Right hindlimb (tissue), 1 donor: ENCODE data around the gene CD3E.

ENCODE experiments used
- DNase-seq: peaks from one replicate; pipeline ENCODE4 v3.0.0-alpha.2; 2018

The CD3E gene

DNA sequence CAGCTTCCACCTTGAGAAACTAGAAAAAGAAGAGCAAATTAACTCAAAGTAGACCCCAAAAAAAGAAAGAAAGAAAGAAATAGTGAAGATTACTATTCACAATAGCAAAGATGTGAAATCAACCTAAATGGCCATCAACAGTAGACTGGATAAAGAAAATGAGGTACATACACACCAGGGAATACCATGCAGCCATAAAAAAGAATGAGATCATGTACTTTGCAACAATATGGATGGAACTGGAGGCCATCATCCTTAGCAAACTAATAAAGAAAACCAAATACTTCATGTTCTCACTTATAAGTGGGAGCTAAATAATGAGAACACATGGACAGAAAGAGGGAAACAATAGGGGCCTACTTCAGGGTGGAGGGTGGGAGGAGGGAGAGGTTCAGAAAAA lies 24.2 kb downstream of the CD3E start:
- DNase-seq, result no peak

DNA sequence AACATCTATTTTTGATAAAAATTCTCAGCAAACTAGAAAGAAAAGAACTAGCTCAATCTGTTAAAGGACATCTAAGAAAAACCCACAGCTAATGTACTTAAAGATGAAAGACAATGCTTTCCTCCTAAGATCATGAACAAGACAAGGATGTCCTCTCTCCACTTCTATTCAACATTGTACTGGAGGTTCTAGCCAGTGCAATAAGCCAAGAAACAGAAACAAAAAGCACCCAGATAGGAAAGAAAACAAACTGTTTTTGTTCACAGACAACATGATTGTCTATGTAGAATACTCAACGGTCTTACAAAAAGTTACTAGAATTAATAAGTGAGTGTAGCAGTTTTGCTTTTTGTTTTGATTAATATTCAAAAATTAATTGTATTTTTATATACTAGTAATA lies 30.2 kb downstream of the CD3E start:
- DNase-seq, result no peak

DNA sequence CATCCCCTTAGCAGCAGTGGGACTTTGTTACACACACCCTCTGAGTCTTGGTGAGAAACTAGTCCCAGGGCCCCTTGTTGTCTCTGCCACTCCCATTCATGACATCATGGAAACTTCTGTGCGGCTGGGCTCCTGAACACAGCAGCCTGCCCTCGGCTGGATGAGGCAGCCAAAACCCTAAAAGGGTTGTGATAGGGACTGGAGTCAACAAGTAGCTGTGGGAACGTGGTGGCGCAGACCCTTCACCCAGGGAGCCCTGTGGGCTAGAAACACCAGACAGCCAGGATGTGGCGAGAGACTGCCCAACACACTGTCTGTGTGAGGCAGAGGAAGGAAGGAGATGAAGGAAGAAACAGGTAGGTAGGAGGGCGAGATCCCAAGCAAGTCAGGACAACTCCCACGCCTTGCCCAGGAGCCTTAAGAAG lies 34.1 kb downstream of the CD3E start:
- no peak for DNase-seq

DNA sequence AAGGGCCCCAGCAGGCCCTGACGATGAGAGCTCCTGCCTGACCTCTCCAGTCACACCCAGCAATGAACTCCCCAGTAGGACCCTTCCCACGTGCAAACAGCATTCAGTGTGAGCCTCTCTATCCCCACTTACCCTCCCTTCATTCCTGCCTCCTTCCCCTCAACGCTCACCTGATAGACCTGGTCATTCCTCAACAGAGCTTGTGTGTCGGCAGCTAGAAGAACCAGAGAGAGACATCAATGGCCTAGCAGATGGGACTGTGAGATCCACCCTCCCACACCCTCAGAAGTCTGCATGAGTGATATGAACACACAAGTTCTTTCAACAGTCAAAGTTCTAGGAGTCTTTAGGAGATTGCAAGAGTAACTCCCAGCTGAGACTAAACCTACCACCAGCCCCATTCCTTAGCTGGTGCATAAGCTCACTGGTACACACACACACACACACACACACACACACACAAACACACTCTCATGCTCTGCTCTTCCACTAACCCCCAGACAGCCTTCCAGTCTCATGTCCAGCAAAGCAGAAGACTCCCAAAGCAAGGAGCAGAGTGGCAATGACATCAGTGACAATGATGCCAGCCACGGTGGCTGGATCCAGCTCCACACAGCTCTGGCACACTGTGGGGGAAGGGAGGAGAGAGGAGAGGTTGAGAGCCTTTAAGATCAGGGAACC lies 34.9 kb downstream of the CD3E start:
- DNase-seq, result no peak

DNA sequence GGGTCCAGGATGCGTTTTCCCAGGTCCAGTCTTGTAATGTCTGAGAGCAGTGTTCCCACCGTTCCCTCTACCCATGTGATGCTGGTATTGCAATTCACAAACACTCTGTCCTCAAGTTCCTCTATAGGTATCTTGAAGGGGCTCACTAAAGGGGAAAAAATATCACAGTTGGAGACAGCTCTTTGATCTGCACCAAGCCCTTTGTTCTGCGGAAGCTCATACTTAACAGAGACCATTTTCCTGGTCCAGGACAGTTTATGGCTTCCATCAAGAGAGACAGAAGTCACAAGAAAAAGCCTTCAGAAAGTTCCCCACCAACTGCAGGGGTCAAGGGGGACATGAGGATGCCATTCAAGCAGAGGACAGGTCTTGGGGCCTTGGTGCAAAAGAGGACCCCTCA lies 35.9 kb downstream of the CD3E start:
- DNase-seq, result no peak

DNA sequence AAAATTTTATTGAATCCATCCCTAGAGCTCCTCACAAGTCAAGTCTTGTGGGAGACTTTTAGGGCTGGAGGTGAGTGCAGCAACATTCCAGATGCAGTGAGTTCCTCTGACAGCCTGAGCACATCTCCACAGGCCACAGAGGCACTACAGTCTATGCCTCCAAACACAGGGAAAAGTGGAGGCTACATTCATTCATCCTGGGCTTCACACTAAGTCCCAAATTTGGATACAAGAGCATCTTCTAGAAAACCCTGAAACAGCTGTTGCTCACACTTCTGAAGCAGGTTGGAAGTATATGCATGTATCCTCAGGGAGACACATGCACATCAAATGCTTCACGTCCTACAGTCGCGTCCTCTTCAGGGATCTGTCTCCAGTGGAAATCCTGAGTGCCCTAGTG lies 36.7 kb downstream of the CD3E start:
- no peak for DNase-seq

DNA sequence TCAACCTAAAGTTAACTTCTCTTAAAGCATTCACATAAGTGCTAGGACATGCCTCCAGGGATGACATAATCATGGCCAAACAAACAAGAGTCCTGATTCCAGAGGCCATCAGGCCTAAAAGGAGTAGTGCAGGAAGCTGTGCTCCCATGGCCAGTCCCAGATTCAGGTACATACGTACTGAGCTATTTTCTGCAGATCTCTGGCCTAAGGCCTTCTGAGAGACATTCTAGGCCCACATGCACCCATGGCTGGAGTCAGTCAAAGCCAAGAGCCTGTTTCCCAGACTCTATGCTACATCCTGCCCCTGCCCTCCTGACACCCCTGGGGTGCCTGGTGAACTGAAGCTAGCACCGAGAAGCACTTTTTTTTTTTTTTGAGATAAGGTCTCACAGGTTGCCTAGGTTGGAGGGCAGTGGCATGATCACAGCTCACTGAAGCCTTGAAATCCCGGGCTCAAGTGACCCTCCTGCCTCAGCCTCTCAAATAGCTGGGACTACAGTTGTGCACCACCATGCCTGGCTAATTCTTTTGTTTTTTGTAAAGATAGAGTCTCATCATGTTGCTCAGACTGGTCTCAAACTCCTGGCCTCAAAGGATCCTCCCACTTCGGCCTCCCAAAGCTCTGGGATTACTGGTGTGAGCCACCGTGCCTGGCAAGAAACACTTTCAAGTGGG lies 37.4 kb downstream of the CD3E start:
- no peak for DNase-seq

DNA sequence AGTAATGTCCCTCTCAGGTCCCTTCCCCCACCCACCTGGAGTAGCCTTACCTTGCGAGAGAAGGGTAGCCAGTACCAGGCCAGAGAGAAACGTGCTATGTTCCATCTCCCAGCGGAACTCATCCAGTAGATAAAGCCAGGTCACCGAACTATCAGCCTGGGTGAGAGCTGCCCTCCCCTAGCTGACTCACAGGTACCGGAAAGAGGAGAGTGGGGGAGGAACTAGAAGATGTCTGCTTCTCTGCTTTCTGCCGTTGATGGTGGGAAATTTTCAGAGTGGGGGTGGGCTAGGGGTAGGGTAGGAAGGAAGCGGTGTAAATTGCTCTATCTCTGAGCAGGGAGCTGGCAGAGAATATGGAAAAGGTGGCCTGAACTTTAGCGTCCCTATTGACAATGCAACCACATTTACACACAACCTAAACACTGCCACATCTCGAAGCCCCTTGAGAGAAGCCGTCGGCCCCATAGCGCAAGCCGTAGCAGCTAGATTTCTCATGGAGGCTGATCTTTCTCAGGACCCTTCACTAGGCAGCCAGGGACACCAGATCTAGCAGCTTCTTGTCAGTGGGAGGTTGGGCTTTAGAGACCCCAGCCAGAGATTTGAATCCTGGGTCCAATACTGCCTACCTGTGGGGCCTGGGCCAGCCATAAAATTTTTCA lies 38.1 kb downstream of the CD3E start, which contains the start of gene CD3D:
CD3D (minus strand) TSS at position 203 of the 659 bp plus-strand sequence; CDS start at position 105, 98 bp downstream.
- no peak for DNase-seq

DNA sequence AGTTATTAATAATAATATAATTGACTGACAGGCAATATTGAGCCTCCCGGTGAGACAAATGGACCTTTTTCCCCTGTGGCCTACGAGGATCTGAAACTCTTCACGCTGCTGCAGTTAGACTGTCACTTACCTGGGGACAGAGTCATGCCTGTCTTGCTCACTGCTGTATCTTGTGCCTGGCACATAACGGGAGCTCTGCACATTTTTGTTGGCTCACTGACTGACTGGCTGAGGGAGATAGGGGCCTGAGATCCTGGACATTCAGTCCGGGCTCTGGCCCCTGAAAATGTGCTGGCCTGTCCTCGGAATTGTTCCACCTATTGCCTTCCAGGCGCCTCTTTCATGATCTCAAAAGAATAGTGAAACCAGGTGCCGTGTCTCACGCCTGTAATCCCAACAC lies 38.7 kb downstream of the CD3E start:
- no peak for DNase-seq

DNA sequence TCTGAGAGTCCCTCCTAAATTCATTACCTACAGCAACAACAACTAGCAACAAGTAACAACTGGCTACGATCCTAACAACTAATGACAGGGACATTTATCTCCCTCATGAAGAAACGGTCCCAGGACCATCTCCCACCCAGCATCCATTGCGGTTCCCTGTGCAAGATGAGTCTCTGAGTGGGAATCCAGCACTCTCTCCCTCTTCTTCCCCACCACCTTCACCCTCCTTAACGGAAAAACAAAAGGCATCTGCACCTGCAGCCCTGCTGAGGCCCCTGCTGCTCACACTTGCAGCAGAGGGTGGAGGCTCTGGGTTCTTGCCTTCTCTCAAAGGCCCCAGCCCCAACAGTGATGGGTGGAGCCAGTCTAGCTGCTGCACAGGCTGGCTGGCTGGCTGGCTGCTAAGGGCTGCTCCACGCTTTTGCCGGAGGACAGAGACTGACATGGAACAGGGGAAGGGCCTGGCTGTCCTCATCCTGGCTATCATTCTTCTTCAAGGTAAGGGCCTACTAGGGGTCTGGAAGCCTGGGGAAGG lies 39.5 kb downstream of the CD3E start, which contains the start of gene CD3G:
CD3G (plus strand) TSS at position 364 of the 535 bp plus-strand sequence; CDS start at position 444, 80 bp downstream.
- no peak for DNase-seq

DNA sequence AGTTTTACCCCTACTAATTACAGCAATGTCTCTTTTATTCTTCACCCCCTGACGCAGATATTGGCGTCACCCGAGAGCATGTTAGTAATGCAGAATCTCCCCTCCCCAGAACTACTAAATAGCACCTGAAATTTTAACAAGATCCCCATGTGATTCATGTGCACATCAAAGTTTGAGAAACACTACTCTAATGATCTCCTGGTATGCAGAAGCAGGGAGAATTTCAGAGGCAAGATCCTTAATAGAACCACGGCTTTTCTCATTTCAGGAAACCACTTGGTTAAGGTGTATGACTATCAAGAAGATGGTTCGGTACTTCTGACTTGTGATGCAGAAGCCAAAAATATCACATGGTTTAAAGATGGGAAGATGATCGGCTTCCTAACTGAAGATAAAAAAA lies 44.9 kb downstream of the CD3E start:
- no peak for DNase-seq

DNA sequence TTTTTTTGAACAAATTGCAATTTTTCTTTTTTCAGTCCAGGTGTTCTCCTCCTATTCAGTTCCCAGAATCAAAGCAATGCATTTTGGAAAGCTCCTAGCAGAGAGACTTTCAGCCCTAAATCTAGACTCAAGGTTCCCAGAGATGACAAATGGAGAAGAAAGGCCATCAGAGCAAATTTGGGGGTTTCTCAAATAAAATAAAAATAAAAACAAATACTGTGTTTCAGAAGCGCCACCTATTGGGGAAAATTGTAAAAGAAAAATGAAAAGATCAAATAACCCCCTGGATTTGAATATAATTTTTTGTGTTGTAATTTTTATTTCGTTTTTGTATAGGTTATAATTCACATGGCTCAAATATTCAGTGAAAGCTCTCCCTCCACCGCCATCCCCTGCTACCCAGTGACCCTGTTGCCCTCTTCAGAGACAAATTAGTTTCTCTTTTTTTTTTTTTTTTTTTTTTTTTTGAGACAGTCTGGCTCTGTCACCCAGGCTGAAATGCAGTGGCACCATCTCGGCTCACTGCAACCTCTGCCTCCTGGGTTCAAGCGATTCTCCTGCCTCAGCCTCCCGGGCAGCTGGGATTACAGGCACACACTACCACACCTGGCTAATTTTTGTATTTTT lies 48.7 kb downstream of the CD3E start:
- no peak for DNase-seq

DNA sequence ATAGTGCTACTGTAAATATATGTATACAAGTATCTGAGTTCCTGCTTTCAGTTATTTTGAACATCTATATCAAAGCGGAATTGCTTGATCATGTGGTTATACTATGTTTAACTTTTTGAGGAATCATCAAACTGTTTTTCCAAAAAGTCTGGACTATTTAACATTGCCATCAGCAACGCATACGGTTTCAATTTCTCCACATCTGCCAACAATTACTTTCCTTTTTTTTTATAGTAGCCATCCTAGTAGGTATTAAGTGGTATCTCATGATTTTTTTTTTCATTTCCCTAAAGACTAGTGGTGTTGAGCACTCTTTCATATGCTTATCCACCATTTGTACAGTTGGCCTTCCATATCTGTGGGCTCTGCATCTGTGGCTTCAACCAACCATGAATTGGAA lies 53.5 kb downstream of the CD3E start:
- DNase-seq, result no peak

DNA sequence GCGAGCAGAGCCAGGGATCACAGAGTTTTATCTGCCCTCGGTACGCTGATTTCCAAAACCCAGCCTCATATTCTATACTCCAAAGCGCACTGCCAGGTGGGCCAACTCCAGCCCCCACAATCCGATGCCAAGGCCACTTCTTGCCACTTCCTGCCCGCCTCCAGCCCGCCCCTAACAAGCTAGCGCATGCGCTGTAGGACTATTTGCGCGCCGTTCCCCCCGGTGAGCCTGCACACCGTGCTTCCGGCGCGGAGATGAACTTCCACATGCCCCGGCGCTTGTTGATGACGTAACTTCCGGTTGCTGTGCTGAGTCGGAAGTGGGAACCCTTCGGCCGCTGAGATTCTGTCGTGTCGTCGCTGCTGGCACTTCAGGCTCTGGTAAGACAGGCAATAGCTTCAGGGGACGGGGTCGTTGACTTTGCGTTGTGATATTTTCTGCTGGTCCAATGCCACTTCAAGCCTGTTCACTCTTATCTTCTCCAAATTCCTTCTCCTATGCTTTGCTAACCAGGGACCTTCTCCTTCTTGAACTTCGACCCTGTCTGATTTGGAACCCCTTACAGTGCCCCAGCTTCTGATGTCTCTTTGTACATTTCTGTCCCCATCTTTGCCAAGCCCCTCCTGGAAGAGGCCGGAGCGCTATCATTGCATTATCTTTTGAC lies 54.9 kb downstream of the CD3E start, which contains the start of gene UBE4A:
UBE4A (plus strand) TSS at position 306 of the 664 bp plus-strand sequence. CDS start 5,481 bp downstream, outside the sequence.
- peak; percentile 94 for DNase-seq

DNA sequence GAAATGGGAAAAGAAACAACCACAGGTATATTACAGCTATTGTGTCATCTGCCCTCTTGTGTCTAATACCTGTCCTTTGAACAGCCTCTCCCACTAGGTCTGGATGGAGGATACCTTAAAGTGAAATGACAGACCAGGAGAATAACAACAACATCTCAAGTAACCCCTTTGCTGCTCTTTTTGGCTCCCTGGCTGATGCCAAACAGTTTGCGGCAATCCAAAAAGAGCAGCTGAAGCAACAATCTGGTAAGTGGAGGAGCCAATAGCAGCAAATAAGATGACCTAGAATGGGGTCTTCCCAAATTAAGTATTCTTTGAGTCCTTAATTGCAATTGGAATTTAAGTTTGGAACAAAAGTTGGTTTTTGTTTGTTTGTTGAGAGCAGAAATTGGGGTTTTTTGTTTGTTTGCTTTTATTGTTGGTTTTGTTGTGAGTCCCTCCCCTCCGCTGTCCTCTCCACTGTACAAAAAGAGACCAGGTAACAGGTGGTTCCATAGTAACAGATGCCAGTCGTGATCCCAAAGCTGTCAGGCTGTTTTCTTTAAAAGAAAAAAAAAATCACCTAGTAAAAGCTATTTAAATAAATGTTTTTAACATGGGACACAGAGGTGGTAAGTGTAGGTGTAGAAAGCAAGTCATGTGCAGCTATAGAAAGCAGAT lies 60.6 kb downstream of the CD3E start:
- DNase-seq, result no peak
